IMR-90 (cell line): Measurements from ENCODE around the gene ARHGEF6. TPM values are rescaled to one million over a fixed set of nuclear protein-coding genes. Genes with fewer than 3 reads are reported as not detected.

Experiments
- ATAC-seq: fragments of 200-7000 bp; cut with Tn5 transposase; 2 replicates; pipeline ENCODE4 v1.9.1; 2020; ENCODE audit warnings: low read depth, mild to moderate bottlenecking, moderate library complexity
- BruUV-seq: library from RNA; stranded (reverse); fragments of 400-500 nt; replicated peaks from 2 replicates; lab custom pipeline; 2021; lab: Mats Ljungman, UMichigan
- CTCF ChIA-PET: fragments of 300-600 bp; formaldehyde crosslinking; extraction: SDS; loops from one replicate; lab custom pipeline; 2021; ENCODE audit warnings: antibody characterized with exemption; lab: Yijun Ruan, JAX
- POLR2A ChIA-PET: fragments of 300-600 bp; sonication (Branson Sonifier 250); formaldehyde crosslinking; loops from one replicate; lab custom pipeline; 2022; ENCODE audit warnings: antibody characterized with exemption; ENCODE audit not compliant: unreplicated experiment; lab: Charles Lee
- DNase-seq: peaks from one replicate; pipeline ENCODE4 v3.0.0; 2013
- H2AFZ ChIP-seq: replicated peaks from 2 replicates; pipeline ENCODE3; 2013; ENCODE audit warnings: low read length, mild to moderate bottlenecking; ENCODE audit not compliant: poor library complexity
- H2AK5ac ChIP-seq: 2 replicates; pipeline ENCODE4 v1.6.1; 2013; ENCODE audit warnings: low read depth, low read length, inconsistent platforms
- H2AK9ac ChIP-seq: replicated peaks from 2 replicates; pipeline ENCODE3; 2013; ENCODE audit warnings: mild to moderate bottlenecking, low read depth, low read length, moderate library complexity; ENCODE audit not compliant: poor library complexity
- H2BK120ac ChIP-seq: 2 replicates; pipeline ENCODE4 v1.6.1; 2013; ENCODE audit warnings: low read depth, low read length, inconsistent platforms
- H2BK15ac ChIP-seq: 3 replicates; pipeline ENCODE4 v1.6.1; 2013; ENCODE audit warnings: low read depth, low read length, inconsistent platforms
- H2BK20ac ChIP-seq: 2 replicates; pipeline ENCODE4 v1.6.1; 2013; ENCODE audit warnings: low read depth, mild to moderate bottlenecking, inconsistent platforms, low read length, moderate library complexity
- H2BK5ac ChIP-seq: 2 replicates; pipeline ENCODE4 v1.6.1; 2013; ENCODE audit warnings: mild to moderate bottlenecking, low read depth, low read length, inconsistent platforms; ENCODE audit not compliant: poor library complexity, severe bottlenecking
- H3K14ac ChIP-seq: replicated peaks from 2 replicates; pipeline ENCODE4 v1.6.1; 2013; ENCODE audit warnings: low read depth, low read length, inconsistent platforms
- H3K18ac ChIP-seq: 2 replicates; pipeline ENCODE4 v1.6.1; 2013; ENCODE audit warnings: low read depth, low read length, control low read depth
- H3K23ac ChIP-seq: 2 replicates; pipeline ENCODE4 v1.6.1; 2013; ENCODE audit warnings: low read depth, low read length, inconsistent platforms
- H3K27ac ChIP-seq: 2 replicates; pipeline ENCODE4 v1.5.1; 2013; ENCODE audit warnings: mild to moderate bottlenecking, control low read depth, low read length; ENCODE audit not compliant: insufficient read depth
- H3K27me3 ChIP-seq: 2 replicates; pipeline ENCODE4 v1.6.1; 2013; ENCODE audit warnings: low read length; ENCODE audit not compliant: control insufficient read depth, insufficient read depth
- H3K36me3 ChIP-seq: 2 replicates; pipeline ENCODE4 v1.6.1; 2013; ENCODE audit warnings: low read length, mixed read lengths; ENCODE audit not compliant: control insufficient read depth, insufficient read depth
- H3K4ac ChIP-seq: 2 replicates; pipeline ENCODE4 v1.6.1; 2013; ENCODE audit warnings: low read depth, low read length, inconsistent platforms
- H3K4me1 ChIP-seq: 2 replicates; pipeline ENCODE4 v1.6.1; 2013; ENCODE audit warnings: low read length, mixed read lengths; ENCODE audit not compliant: control insufficient read depth, insufficient read depth
- H3K4me2 ChIP-seq: 2 replicates; pipeline ENCODE4 v1.6.1; 2013; ENCODE audit warnings: low read depth, mild to moderate bottlenecking, control low read depth, low read length, moderate library complexity
- H3K4me3 ChIP-seq: 2 replicates; pipeline ENCODE4 v1.5.1; 2013; ENCODE audit warnings: low read depth, mild to moderate bottlenecking, control low read depth, low read length, moderate library complexity; ENCODE audit not compliant: insufficient read depth
- H3K56ac ChIP-seq: 2 replicates; pipeline ENCODE4 v1.6.1; 2013; ENCODE audit warnings: low read length, inconsistent platforms; ENCODE audit not compliant: insufficient read depth; ENCODE audit errors: extremely low read depth
- H3K79me1 ChIP-seq, 2 experiments: 2 replicates each; pipeline ENCODE4 v1.6.1; 2013; ENCODE audit warnings: low read length in 2 of 2, inconsistent platforms in 1 of 2, low read depth in 1 of 2
- H3K9ac ChIP-seq: 2 replicates; pipeline ENCODE4 v1.6.1; 2013; ENCODE audit warnings: low read depth, low read length, control low read depth
- H3K9me1 ChIP-seq: 2 replicates; pipeline ENCODE4 v1.6.1; 2013; ENCODE audit warnings: low read length, inconsistent platforms; ENCODE audit not compliant: insufficient read depth
- H3K9me3 ChIP-seq: 2 replicates; pipeline ENCODE4 v1.6.1; 2013; ENCODE audit warnings: low read length; ENCODE audit not compliant: control insufficient read depth, insufficient read depth
- H4K20me1 ChIP-seq: 2 replicates; pipeline ENCODE4 v1.6.1; 2013; ENCODE audit warnings: low read length, inconsistent platforms; ENCODE audit not compliant: insufficient read depth
- H4K5ac ChIP-seq: 2 replicates; pipeline ENCODE4 v1.6.1; 2013; ENCODE audit warnings: mild to moderate bottlenecking, low read depth, low read length, control low read depth
- H4K8ac ChIP-seq, 2 experiments: 2 replicates each; pipeline ENCODE4 v1.6.1; 2013; ENCODE audit warnings: low read depth in 2 of 2, low read length in 2 of 2, control low read depth in 1 of 2, inconsistent platforms in 1 of 2
- H4K91ac ChIP-seq: 2 replicates; pipeline ENCODE4 v1.6.1; 2013; ENCODE audit warnings: low read depth, low read length, inconsistent platforms; ENCODE audit not compliant: insufficient read depth
- FOS ChIP-seq: fragments of 150-350 bp; IDR thresholded peaks from 2 replicates; pipeline ENCODE4 v1.6.1; 2016; ENCODE audit warnings: low read depth, low read length
- MAFK ChIP-seq: IDR thresholded peaks from 2 replicates; pipeline ENCODE4 v1.6.1; 2012; ENCODE audit warnings: low read depth, low read length, improper control_type of control experiment
- MXI1 ChIP-seq: IDR thresholded peaks from 2 replicates; pipeline ENCODE4 v1.6.1; 2012; ENCODE audit warnings: low read depth, mild to moderate bottlenecking, low read length, moderate library complexity, borderline replicate concordance
- RAD21 ChIP-seq: IDR thresholded peaks from 2 replicates; pipeline ENCODE4 v1.6.1; 2012; ENCODE audit warnings: low read length, improper control_type of control experiment
- RCOR1 ChIP-seq: IDR thresholded peaks from 2 replicates; pipeline ENCODE4 v1.6.1; 2012; ENCODE audit warnings: mild to moderate bottlenecking, low read length, improper control_type of control experiment; ENCODE audit not compliant: insufficient replicate concordance
- WGBS, 2 experiments: methylation state at CpG; one replicate each; pipeline versions ENCODE4 v1.1.5 to v1.1.7; 2013; ENCODE audit warnings: missing lambda C conversion rate in 2 of 2; ENCODE audit not compliant: insufficient read length in 1 of 2; ENCODE audit errors: extremely low coverage in 2 of 2; 5-methylcytosine and 5-hydroxymethylcytosine counted together
- dilution Hi-C: fragments of 300-500 bp; cut with HindIII; formaldehyde crosslinking; loops from one replicate; pipeline ENCODE4 v1.14.3; 2018; ENCODE audit warnings: low sequenced_read_pairs; ENCODE audit not compliant: unreplicated experiment
- in situ Hi-C: fragments of 300-500 bp; cut with MboI; formaldehyde crosslinking; loops from 3 replicates; pipeline ENCODE4 v1.14.3; 2019; ENCODE audit warnings: low sequenced_read_pairs, inconsistent platforms, mixed read lengths
- intact Hi-C: fragments of 100-400 bp; cut with micrococcal nuclease; formaldehyde crosslinking; loops from 2 replicates; pipeline ENCODE4 v1.10.0; 2022
- polyA plus RNA-seq, 3 experiments: library from polyadenylated mRNA; depleted of rRNA; stranded (reverse); fragments of >200 nt; gene quantifications; 2 replicates each; pipeline ENCODE4 v1.2.3, GENCODE V29; 2012; ENCODE audit warnings: low replicate concordance in 1 of 3
- total RNA-seq: library from RNA; depleted of rRNA; stranded (reverse); fragments of >200 nt; gene quantifications from 2 replicates; pipeline ENCODE4 v1.2.3, GENCODE V29; 2012
- TF ChIP-seq, protein P1 (sequence below): fragments of 150-350 bp; IDR thresholded peaks from 2 replicates; pipeline ENCODE4 v1.6.1; 2016; ENCODE audit warnings: low read depth, mild to moderate bottlenecking, low read length, moderate library complexity, borderline replicate concordance

Gene ARHGEF6
- total and polyA plus RNA-seq, 2 of the 4 experiments (the other 2 are of a cell fraction), result 2.1 to 2.7 TPM

DNA sequence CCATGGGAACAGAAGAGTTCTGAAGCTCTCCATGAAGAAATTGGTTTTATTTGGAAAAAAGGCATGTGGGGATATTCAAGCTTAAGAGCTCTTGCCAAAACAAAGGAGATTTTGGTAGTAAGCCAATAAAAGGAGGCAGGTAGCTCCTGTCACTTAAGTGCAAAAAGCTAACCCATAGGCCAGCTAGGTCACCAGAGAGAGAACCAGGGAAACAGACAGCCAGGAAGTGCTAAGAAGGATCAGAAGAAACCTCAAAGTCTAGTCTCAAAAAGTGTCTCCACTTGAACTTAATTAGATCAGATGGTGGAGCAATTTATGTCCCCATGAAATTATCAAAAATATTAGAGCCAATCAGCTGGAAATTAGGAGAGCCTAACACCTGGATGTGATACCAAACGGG lies 83.6 kb downstream of the ARHGEF6 start:
- H3K36me3 ChIP-seq, result no peaks in the 10 kb centered on the region
- H3K27me3 ChIP-seq, result no peaks in the 10 kb centered on the region; the same call in 1 of the 2 replicates
- no peaks in the 10 kb centered on the region for H3K9me1 ChIP-seq
- H3K27ac ChIP-seq, result no peak overlapping the region
- no peaks in the 10 kb centered on the region for H3K9me3 ChIP-seq
- intact Hi-C loops (loop anchor here (10.0 kb wide), 3 partner anchors 192 to 542 kb away; no protein-coding TSS in a partner anchor), dilution Hi-C loops (no loop called here), in situ Hi-C loops (no loop called here)
- H3K23ac ChIP-seq, result no peak overlapping the region
- H3K4me3 ChIP-seq, result no peak overlapping the region
- H3K4me2 ChIP-seq, result no peak overlapping the region
- no TSS peak for BruUV-seq
- H3K14ac ChIP-seq, result no peak overlapping the region
- H4K91ac ChIP-seq, result no peak overlapping the region
- no peaks in the 10 kb centered on the region for H4K20me1 ChIP-seq
- H3K4ac ChIP-seq, result no peak overlapping the region
- no peak overlapping the region for H3K56ac ChIP-seq
- H4K8ac ChIP-seq, result no peak overlapping the region
- no peak overlapping the region for H2BK15ac ChIP-seq
- H3K9ac ChIP-seq, result no peak overlapping the region
- H3K4me1 ChIP-seq, result no peaks in the 10 kb centered on the region
- H2AFZ ChIP-seq, result no peak overlapping the region
- no peak overlapping the region for H2BK5ac ChIP-seq
- no peak overlapping the region for H2AK9ac ChIP-seq
- H4K5ac ChIP-seq, result no peak overlapping the region
- no peak overlapping the region for H2AK5ac ChIP-seq
- no peak overlapping the region for H2BK120ac ChIP-seq
- no CpG with 5 or more reads among the region's 1 CpG for WGBS, 2 experiments
- ATAC-seq (no peak), DNase-seq (no peak)
- TF ChIP-seq RAD21 (no peak), MXI1 (no peak), MAFK (no peak), RCOR1 (no peak), FOS (no peak)
- TF ChIP-seq, protein P1, sequence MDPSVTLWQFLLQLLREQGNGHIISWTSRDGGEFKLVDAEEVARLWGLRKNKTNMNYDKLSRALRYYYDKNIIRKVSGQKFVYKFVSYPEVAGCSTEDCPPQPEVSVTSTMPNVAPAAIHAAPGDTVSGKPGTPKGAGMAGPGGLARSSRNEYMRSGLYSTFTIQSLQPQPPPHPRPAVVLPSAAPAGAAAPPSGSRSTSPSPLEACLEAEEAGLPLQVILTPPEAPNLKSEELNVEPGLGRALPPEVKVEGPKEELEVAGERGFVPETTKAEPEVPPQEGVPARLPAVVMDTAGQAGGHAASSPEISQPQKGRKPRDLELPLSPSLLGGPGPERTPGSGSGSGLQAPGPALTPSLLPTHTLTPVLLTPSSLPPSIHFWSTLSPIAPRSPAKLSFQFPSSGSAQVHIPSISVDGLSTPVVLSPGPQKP, result no peak
- ChIA-PET CTCF (interaction anchor here (0.7 to 1.3 kb wide), 2 partner anchors 13 to 89 kb away, joined by 3 to 4 read pairs; no protein-coding TSS in a partner anchor), POLR2A (no interaction called here)
- no peak overlapping the region for H2BK20ac ChIP-seq
- no peak overlapping the region for H3K18ac ChIP-seq
- H3K79me1 ChIP-seq, result no peaks in the 10 kb centered on the region
